HS-5 (cell line): ENCODE measurements around the gene MARS1.
"Not testable (repeated sequence)": the region's sequence is repeated elsewhere in the genome, so short reads cannot be mapped to it uniquely, and the experiment has no call there.

Source experiments
- DNase-seq: peaks from one replicate; pipeline ENCODE4 v3.0.0-alpha.2; 2012; ENCODE audit warnings: low read depth

MARS1 gene

DNA sequence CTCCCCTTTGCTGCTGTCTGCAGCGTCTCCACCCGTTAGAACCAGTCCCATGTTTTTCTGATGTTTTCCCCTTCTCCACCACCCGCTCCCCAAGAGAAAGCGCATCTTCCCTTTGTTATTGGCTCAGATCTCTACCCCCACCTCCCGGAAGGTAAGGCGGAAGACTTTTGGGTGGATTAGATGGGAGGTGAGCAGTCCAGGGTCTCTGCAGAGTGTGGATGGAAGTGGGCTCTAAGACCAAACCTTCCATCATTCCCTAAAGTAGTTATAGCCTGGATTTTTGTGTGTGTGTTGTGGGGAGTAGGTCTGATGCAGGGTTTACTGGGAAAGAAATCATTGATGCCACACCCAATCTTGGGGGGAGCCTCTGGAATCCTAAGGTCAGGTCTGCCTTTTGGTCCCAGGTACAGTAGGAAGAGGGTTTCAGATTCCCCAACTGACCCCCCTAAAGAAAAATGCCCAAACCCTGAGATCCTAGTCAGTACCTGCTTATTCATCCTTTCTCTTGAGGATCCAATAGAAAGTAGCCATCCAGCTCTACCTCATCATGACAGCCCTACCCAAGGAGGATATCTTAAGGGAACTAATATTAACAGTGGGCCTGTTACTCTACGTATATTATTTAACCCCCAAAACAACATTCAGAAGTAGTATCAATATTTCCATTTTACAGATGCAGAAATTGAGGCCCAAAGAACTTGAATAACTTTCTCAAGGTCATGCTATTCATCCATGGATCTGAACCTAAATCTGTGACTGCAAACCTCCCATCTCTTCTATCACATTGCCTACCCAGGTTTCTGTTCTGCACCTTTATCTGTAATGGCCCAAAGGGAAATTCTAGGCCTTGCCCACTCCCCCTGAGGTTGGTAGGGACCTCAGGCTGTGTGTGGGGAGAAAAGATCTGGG, 63.0 kb downstream of the MARS1 start:
- DNase-seq, result no peak

DNA sequence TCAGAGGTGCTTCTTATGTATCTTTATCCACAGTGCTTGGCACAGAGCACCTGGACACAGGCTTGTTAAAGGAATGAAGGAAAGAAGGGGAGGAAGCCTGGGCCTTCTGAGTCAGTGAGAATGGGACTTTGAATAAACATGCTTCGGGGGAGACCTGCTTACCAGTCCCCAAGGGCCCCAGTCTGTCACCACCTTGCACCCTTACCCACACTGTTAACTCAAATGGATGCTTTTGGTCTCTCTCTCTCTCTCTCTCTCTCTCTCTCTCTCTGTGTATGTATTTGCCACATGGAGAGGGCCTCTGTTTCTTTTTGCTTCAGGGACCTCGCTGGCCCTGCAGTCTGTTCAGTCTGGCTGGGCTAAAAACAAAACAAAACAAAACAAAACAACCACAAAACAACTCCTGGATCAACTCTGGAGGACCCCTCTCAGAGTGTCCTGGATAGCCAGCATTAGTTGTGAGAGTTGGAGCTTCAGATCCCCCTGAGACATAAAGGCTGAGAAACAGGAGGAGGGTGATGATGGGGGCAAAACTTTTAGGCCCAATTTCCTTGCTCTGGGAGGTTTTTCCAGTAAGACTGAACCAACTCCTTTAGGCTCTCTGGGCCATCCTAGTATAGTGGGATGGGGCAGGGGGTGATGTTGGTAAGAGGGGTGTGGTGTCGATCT, 63.9 kb downstream of the MARS1 start:
- DNase-seq, result no peak

DNA sequence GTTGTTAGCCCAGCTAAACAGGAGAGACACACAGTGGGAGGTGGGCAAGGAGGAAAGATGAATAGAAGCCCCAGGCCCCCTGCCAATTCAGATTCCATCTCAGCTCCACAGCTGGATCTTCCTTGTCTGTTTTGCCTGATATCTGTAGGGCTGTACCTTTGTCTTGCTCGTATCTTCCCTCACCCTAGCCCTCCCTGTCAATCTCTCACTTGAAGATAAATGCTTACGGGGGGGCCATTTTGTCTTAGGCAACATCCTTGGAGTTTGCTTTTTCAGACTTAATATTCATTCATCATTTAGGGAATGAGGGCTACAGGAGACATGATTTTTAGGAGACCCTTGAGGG, 64.4 kb downstream of the MARS1 start:
- DNase-seq, result no peak

DNA sequence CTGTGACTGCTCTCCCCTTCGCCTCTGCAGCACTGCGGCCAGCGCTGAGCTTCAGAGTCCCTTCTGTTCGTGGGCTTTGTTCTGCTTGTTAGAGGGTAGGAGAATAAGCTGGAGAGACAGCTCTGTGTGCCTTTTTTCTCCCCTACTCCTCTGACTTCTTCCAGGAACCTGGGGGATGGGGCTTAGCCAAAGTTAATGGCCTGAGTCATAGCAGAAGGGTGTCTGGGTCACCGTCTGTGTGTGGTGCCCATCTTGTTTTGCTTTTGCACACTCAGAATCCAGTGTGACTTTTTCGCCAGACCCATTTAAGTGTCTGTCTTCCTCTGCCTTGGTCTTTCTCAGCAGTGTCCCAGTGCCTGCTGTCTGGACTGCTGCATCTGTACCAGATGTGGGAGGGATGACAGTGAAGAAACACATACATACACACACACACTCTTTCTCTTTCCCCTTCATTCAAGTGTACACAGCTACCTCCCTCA, 65.0 kb downstream of the MARS1 start:
- DNase-seq, result no peak

DNA sequence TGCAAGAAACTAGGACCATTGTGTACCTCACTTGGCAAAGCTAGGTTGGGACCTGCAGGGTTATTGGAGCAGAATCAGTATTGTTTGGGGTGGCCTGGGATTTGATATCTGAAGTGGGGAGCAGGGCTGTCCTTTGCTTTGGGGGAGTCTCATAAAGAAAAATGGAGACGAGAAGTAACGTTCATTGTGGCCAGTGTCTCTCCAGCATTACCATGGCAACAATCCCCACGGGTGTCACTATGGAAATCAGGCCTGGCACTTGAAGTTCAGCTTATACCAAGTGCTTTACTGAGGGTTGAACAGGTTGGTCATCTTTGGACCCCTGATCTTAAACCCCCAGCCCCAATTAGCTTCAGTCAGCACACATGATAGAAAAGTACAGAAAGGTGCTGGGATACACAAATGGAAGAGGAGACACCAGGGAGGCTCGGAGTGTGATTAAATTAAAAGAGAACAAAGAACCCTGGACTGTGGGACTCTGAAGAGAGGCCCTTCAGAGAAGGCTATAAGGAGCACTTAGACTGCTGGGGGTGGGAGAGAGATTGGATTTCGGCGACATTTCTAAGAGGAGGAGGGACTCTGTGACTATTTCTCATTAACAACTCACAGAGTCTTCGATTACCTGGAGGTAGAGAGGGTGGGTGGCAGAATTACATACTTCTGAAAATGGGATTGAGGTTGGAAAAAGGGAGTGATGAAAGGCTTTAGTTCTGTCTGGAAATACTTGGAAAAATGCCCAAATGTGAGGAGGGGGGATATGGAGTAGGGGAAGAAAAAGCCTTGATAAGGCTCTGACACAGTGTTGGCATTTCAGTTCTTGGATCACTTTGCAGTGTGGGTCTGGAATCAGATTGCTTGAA, 65.7 kb downstream of the MARS1 start:
- no peak for DNase-seq

DNA sequence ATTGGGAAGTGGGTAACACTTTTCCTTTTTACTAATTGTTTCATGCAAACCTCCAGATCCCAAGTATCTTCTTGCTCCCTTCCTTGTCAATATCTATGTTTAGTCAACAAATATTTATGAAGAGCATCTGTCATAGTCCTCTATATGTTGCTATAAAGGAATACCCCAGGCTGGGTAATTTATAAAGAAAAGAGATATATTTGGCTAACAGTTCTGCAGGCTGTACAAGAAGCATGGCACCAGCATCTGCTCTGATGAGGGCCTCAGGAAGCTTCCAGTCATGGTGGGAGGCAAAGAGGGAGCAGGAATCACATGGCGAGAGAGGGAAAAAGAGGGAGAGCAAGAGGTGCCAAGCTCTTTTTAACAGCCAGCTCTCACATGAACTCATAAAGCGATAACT, 66.6 kb downstream of the MARS1 start:
- no peak for DNase-seq

DNA sequence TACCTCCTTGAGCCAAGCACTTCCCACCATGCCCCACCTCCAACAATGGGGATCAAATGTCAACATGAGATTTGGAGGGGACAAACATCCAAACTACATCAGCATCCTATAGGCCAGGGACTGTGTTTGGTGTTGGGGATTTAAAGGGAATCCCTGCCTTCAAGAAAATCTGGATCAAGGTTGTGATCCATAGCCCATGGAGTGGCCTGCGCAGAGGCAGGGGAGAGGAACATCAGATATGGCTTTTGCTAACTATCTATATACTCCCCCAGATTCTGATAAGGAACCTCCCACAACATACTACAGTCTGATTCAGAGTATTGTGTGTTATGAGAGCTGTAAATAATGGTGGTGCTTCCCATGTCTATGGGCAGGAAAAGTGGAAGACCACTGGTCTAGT, 67.0 kb downstream of the MARS1 start:
- DNase-seq, result no peak

DNA sequence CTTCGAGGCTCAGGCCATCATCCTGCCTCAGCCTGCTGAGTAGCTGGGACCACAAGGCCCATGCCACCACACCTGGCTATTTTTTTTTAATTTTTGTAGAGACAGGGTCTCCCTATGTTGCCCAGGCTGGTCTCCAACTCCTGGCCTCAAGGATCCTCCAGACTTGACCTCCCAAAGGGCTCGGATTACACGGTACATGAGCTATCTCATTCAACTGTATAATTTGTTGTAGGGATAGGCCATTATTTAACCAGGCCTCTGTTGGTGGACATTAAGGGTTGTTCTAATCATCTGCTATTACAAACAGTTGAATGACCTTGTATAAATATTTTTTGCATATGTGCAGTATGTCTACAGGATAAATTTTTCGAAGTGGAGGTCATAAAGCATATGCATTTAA, 71.0 kb downstream of the MARS1 start:
- DNase-seq, result no peak

DNA sequence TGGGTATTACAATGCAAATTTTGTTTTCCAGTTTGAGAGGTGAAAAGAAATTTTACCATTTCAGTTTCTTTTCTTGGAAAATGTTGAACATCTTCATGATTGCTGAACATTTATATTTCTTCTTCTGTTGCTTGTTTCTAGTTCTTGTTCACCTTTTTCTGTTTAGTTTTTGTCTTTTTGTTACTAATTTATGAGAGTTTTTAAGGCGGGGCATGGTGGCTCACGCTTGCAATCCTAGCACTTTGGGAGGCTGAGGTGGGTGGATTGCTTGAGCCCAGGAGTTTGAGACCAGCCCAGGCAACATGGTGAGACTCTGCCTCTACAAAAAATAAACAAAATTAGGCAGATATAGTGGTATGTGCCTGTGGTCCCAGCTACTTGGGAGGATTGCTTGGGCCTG, 72.6 kb downstream of the MARS1 start:
- no peak for DNase-seq

DNA sequence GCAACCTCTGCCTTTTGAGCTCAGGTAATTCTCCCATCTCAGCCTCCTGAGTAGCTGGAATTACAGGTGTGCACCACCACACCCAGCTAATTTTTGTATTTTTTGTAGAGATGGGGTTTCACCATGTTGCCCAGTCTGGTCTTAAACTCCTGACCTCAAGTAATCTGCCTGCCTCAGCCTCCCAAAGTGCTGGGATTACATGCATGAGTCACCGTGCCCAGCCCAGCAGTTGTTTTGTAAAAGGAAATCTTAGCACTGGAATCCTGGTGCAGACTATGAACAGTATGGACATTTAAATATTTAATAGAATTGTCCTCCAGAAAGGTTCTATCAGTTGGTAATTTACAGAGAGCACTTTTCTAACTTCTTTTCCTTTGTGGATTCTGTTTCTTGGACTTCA, 73.2 kb downstream of the MARS1 start:
- DNase-seq, result not testable (repeated sequence)

DNA sequence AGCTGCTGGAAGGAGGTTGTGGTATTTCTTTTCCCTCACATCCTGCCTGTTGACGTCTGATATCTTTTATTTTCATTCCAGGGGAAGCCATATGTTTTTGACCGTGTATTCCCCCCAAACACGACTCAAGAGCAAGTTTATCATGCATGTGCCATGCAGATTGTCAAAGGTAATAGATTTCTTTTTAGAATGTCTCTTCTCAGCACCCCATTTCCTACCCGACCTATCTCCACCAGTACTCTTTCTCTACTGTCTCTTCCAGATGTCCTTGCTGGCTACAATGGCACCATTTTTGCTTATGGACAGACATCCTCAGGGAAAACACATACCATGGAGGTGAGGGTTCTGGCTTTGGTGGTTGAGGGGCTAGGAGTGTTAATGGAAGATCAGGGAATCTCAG, 75.5 kb downstream of the MARS1 start:
- no peak for DNase-seq

DNA sequence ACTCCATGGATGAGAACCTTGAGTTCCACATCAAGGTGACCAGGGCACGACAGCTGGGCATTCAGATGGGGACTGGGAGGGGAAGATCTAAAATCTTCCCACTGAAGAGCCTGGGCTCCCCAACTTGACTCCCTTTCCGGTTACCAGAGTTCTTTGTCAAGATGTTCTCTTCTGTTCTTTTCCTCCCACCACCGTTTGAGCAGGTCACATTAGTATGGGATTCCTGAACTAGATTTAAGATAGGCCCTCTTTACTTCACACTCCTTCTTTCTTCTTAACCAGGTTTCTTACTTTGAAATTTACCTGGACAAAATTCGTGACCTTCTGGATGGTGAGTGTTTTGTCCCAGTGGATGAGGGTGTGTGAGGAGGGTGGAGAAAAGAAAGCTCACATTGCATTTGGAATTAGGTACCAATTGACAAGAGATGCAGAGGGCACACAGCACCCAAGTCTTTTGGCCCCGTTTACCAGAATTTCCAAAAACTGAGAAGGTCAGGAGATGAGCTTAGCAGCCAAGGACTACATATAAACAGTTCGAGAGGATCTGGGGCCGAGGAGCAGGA, 76.4 kb downstream of the MARS1 start:
- no peak for DNase-seq
